ENCODE data around the gene PRPF40A.

Gene PRPF40A

DNA sequence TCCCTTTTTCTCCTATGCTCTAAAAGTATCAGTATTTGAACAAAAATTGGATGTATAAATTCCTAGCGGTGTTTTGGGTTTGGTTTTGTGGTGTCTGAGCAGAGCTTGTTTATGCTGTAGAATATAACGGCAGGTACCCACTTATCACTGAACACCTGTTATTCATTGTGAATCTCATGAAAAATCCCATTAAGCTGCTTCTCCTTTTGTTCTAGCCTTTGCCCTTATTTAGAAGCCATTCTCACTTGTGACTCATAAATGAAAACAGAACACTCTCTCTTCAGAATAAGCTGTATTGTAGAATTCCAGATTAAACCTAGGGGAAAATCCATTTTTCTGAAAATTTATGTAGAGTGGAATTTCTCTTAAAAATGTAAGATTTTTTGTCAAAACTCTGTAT lies 104.0 kb downstream of the PRPF40A start:
- DNase-seq = no peak

DNA sequence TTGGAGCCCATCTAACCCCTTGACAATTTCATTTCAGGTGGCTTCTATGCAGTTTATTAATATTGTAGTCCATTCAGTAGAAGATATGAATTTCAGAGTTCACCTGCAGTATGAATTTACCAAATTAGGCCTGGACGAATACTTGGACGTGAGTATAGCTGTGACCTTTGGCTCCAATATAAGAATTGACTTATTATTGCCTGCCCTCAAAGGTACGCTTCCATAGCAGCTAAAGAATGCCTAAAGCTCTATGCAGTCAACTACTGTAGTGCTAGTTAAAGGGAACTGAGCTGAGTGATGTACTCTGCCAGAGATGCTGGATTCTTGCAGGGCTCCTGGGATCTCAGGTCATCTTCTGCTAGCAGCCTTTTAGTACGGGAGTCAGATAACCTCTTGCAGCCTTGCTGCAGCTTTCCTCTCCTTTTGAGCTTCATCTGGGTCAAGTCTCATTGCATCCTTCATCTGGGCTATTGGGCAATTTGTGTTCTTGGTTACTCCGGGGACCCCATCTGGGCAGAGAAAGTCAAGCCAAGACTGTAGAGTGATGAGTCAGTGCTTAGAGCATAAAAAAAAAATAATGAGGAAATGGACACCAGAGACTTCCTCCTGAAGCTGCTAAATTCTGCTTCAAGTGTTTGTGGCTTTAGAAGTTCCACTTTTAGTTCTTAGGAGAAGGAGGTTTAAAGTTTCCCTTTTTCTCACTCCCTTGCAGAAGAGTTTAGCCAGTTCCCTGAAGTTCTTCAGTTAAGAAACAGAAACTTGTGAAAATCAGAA lies 105.6 kb downstream of the PRPF40A start:
- peak; percentile 42 for DNase-seq

DNA sequence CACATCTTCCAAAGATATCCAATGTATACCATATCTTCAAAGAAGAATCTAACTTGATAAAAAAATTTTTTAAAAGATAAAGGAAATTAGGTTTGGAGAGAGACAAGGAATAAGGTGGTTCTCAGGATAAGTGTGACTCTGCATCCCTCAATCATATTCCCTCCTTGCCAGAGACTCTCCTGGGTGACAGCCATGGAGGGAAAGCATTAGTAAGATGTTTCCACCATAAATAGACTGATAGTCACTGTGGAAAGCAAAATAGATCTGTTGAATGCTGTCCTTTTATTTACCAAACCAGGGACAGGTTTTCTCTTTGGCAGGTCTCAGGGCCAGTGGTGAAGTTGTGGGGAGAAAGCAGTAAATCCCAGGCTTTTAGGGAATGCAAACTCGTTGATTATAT lies 107.6 kb downstream of the PRPF40A start:
- DNase-seq = no peak

DNA sequence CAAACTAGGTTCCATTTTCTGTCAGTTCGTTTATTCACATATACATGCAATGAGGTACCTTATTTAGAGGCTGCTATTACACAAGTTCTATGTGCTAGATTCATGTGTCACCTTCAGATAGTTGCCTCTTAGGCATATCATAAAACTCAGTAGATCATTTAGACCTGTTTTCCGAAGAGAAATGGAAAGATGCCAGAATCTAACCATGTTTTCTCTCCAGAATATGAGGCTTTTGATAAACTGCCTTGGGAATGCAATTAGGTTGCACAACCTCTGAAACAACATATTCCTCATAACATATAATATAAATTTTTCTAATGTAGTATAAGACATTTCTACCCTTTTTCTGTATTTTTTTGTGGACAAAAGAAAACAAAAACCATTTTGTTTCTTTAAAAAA lies 108.1 kb downstream of the PRPF40A start:
- no peak for DNase-seq

DNA sequence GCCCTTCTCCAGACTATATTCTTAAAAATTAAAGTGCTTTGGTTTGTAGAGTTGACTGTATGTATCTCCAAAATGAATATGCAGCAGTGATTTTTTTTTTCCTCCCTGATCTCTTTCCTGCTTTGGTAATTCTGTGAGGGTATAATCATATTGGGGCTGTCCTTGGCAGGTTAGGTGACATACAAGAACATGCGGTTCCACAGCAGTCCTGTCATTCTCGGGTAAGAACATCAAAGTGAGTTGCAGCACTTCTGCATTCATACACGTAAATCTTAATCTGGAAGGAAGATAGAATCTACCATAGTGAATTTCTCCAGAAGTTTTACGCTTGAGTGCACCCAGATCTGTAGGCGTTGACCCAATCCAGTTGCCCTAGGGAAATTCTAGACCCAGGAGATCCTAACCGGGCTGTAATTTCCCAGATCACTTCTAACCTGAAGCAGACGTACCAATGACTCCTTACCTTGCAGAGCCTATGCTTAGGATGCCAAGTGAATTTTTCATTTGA lies 109.4 kb downstream of the PRPF40A start:
- DNase-seq = no peak

DNA sequence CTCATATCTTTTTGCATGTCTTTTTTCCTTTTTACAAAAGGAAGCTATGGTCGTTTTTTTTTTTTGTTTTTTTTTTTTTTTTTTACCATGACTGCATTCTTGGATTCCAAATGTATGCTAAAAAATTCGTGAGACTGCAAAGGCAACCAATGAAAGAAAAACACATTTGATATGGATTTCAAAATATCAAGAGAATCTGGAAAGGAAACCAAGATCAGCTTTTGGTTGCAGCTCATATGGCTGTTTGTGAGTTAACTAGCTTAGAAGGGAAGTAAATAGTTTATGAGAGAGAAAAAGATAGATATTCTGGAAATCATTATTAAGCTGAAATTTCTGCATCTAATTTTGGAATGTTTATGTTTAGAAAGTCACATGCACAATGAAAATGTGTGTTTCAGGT lies 110.3 kb downstream of the PRPF40A start:
- DNase-seq = no peak

DNA sequence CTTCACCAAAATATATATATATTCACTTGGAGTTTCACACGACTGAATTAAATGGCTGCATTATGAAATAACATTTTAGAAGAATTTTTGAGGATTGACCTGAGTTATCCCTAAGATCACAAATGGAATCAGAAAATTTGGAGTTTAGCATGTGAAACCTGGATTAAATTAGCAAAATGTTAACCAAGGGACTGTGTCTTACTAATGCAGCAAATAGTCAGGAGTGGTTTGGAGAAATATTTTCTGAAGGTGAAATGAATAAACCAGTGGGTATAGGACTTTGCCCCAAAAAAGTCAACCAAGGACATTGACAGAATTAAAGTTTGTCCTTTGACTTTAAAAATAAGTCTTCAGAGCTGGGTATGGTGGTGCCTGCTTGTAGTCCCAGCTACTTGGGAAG lies 111.2 kb downstream of the PRPF40A start:
- no peak for DNase-seq

DNA sequence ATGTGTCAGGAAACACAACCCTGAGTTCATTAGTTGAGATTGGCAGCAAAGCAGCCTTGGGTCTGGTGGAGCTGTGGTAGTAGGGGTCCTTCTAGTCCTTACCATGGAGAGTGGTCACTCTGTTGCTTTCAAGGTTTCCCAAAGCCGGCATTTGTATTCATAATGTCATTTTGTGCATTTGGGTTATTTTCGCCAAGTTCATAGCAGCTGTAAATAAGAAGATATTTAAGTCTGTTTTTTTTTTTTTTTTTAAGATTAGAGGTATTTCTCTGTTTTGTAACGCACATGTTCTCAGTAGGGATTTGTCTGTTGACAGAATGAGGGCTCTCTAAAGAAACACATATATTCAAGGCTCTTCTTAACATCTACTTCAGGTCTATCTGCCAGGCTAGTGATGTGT lies 114.1 kb downstream of the PRPF40A start:
- no peak for DNase-seq

DNA sequence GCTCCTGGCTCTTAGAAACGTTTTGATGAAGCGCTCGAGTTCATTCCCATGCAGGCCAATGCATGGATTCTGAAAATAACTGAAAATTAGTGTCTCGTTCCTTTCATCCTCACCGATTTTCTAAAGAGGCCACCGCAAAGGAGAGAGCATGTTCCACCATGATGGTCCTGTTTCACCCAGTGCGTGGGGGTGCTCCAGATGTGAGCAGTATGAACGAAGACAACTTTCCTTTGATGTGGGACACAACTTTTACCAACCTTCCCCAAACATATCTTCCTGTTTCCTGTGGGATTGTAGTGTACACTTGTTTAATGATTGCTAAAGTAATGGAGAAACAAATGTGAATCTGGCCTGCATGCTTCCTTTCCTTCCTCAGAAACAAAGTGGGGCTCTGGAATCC lies 114.5 kb downstream of the PRPF40A start:
- no peak for DNase-seq

All from eye (tissue), 1 donor.